Measurements from ENCODE around the gene RRP36. TPM values are rescaled to one million over a fixed set of nuclear protein-coding genes. Genes with fewer than 3 reads are reported as not detected.

The RRP36 gene
- total and polyA plus RNA-seq, 2 of the 8 experiments (the other 6 are each of a cell fraction or from before 2014, with no cell fraction given) = 33.9 to 92.3 TPM

DNA sequence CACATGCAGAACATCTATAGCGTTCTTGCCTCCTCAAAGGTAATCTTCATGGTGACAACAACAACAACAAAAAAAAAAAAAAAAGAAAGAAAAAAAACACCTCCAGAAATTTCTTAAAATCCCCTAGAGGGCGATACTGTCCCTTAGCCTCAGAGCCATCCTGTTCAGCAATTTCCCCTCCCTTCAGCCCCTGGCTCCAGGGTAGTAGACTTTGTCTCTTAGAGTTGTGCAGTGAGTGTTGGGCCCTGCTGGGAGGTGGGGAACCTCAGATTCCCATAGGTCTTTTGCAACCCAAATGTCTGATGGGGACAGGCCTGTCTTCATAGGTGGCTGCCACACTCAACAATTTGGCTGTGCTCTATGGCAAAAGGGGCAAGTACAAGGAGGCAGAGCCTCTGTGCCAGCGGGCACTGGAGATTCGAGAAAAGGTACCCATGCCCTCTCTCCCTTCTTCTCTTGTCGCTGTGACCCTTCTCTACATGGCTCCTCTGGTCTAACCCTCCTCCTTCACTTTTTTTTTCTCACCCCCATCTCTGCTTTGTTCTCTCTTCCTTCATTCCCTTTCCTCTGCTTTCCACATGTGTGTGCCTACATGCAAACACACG, 48.7 kb downstream of the RRP36 start:
- Histone ChIP-seq H3K56ac (replicated peaks; ENCODE audit: insufficient read length, low read depth, low read length) (no peak overlapping the region), H3K23me2 (ENCODE audit: low read depth, low read length) (no peaks in the 10 kb centered on the region), H3K27me3 (replicated peaks in 1 of 4; ENCODE audit: control insufficient read depth in 3 of 4, extremely low read depth in 1 of 4, insufficient read depth in 3 of 4, low read length in 3 of 4) (no peaks in the 10 kb centered on the region), H3K27ac (ENCODE audit: low read depth, low read length) (no peak overlapping the region), H3K4me2 (ENCODE audit: insufficient read depth in 1 of 2, low read depth in 2 of 2, low read length in 2 of 2) (no peak overlapping the region), H3K79me1 (ENCODE audit: low read depth, low read length) (no peaks in the 10 kb centered on the region), H4K8ac (ENCODE audit: extremely low read depth, insufficient read depth, low read length) (no peak overlapping the region), H4K20me1 (replicated peaks in 1 of 2; ENCODE audit: control insufficient read depth in 1 of 2, insufficient read depth in 2 of 2, low read length in 2 of 2) (no peaks in the 10 kb centered on the region), H2BK5ac (ENCODE audit: low read depth, low read length) (no peak overlapping the region), H2AFZ (ENCODE audit: low read length) (no peak overlapping the region), H3K9me3 (ENCODE audit: insufficient read depth in 2 of 2, low read depth in 1 of 2, low read length in 1 of 2) (no peaks in the 10 kb centered on the region), H2BK120ac (replicated peaks; ENCODE audit: low read depth, low read length) (no peak overlapping the region), H3K23ac (ENCODE audit: insufficient read length) (no peak overlapping the region), H2BK12ac (ENCODE audit: low read depth, low read length) (0 out of 2 replicates have a peak overlapping the region, but pooled peaks have one; percentile 50), H4K5ac (ENCODE audit: insufficient read length, low read depth, low read length) (no peak overlapping the region), H3K4me3 (ENCODE audit: extremely low read depth in 1 of 4, insufficient read depth in 2 of 4, low read depth in 3 of 4, low read length in 4 of 4) (no peak overlapping the region), H3K79me2 (ENCODE audit: control insufficient read depth in 1 of 2, insufficient read depth in 2 of 2, low read length in 2 of 2) (no peaks in the 10 kb centered on the region), H3K4ac (replicated peaks; ENCODE audit: insufficient read length, low read depth, low read length) (no peak overlapping the region), H3K18ac (ENCODE audit: extremely low read depth, low read length) (no peak overlapping the region), H4K91ac (replicated peaks; ENCODE audit: insufficient read length, low read length) (peak overlapping the region; percentile 20), H3K9ac (replicated peaks in 1 of 4; ENCODE audit: extremely low read depth in 1 of 4, low read depth in 3 of 4, low read length in 3 of 4) (no peak overlapping the region), H2BK20ac (ENCODE audit: low read length) (no peak overlapping the region), H3K4me1 (replicated peaks in 1 of 4; ENCODE audit: control insufficient read depth in 3 of 4, insufficient read depth in 4 of 4, low read length in 3 of 4) (peaks cover 0 to 8% (median 3%) of the 10 kb centered on the region in 4 experiments; a peak in 4 of 7 replicates), H3K36me3 (ENCODE audit: control insufficient read depth in 2 of 4, insufficient read depth in 4 of 4, low read length in 3 of 4) (peaks cover 0 to 2% (median 0%) of the 10 kb centered on the region in 4 experiments; a peak in 5 of 8 replicates), H2BK15ac (ENCODE audit: low read length) (peak overlapping the region; percentile 13; the same call in 1 of the 2 replicates), H2AK5ac (ENCODE audit: low read depth, low read length) (0 out of 2 replicates have a peak overlapping the region, but pooled peaks have one; percentile 30), H3K14ac (ENCODE audit: insufficient read length) (no peak overlapping the region)
- ChIA-PET CTCF (ENCODE audit: partially characterized antibody) (interaction anchor here (0.6 to 3.9 kb wide), 24 partner anchors 8 to 188 kb away, joined by 3 to 31 read pairs (median 5); partner anchors contain the start of genes KLC4 and MRPL2), POLR2A (ENCODE audit: partially characterized antibody) (interaction anchor here (1.0 to 2.1 kb wide), 4 partner anchors 15 to 100 kb away, joined by 3 to 13 read pairs (median 4); partner anchors contain the start of gene CUL7)
- WGBS, 2 experiments (ENCODE audit: extremely low coverage in 1 of 2, insufficient coverage in 1 of 2, insufficient read length in 1 of 2, insufficient replicate concordance in 2 of 2, low coverage in 1 of 2, low lambda C conversion rate in 2 of 2, missing lambda C conversion rate in 1 of 2) = 49% methylated on average over 6 of the region's 6 CpGs; no CpG with 5 or more reads in 1 of the 2 experiments
- DNase-seq (ENCODE audit: low read depth in 1 of 2, low spot score in 2 of 2) (no peak), FAIRE-seq (peak; percentile 88)
- TF ChIP-seq CHD2 (IDR thresholded peaks at IDR 0.05; ENCODE audit: low read length) (no peak), TAF7 (optimal IDR thresholded peaks at IDR 0.05; ENCODE audit: borderline replicate concordance, low read depth, low read length) (no peak), SP1 (IDR thresholded peaks at IDR 0.05; ENCODE audit: low read depth, low read length) (no peak), KDM5A (IDR thresholded peaks at IDR 0.05; ENCODE audit: low read length) (no peak), CREB1 (IDR thresholded peaks at IDR 0.05) (0 out of 2 replicates have a peak, but pooled peaks have one; percentile 23), ASH2L (IDR thresholded peaks at IDR 0.05; ENCODE audit: low read length) (no peak), KDM4A (IDR thresholded peaks at IDR 0.05; ENCODE audit: low read depth, low read length, severe bottlenecking) (no peak)
- TF ChIP-seq, protein P1, sequence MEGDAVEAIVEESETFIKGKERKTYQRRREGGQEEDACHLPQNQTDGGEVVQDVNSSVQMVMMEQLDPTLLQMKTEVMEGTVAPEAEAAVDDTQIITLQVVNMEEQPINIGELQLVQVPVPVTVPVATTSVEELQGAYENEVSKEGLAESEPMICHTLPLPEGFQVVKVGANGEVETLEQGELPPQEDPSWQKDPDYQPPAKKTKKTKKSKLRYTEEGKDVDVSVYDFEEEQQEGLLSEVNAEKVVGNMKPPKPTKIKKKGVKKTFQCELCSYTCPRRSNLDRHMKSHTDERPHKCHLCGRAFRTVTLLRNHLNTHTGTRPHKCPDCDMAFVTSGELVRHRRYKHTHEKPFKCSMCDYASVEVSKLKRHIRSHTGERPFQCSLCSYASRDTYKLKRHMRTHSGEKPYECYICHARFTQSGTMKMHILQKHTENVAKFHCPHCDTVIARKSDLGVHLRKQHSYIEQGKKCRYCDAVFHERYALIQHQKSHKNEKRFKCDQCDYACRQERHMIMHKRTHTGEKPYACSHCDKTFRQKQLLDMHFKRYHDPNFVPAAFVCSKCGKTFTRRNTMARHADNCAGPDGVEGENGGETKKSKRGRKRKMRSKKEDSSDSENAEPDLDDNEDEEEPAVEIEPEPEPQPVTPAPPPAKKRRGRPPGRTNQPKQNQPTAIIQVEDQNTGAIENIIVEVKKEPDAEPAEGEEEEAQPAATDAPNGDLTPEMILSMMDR (IDR thresholded peaks at IDR 0.05; ENCODE audit: control extremely low read depth in 1 of 3, insufficient read depth in 1 of 3, low read depth in 1 of 3, low read length in 3 of 3) = peak; percentile 25 to 73 (median 48)
